ENCODE data around the gene MACROH2A1. TPM values are rescaled to one million over a fixed set of nuclear protein-coding genes. Genes with fewer than 3 reads are reported as not detected.
A peak's percentile ranks its signal among the peaks of the same experiment; 100 is the strongest.

Gene MACROH2A1
- 100 to 1,000 TPM; 201 to 208 TPM for total RNA-seq

GRCh38 chr5:135398855-135399793, at the start of gene MACROH2A1:
MACROH2A1 (minus strand) TSS chr5:135399231; CDS start chr5:135389093, 10,138 bp downstream.
- peak within 1 kb of the TSS; percentile 83 for H3K27ac Mint-ChIP-seq
- no peaks in the 10 kb centered on the region for H3K9me3 Mint-ChIP-seq
- H3K4me1 Mint-ChIP-seq: peaks cover 39% of the 10 kb centered on the region
- peaks cover 13% of the 10 kb centered on the region for H3K36me3 Mint-ChIP-seq
- peak; percentile 88 for DNase-seq
- H3K4me3 Mint-ChIP-seq: peak within 1 kb of the TSS; percentile 85
- H3K27me3 Mint-ChIP-seq: peaks cover 4% of the 10 kb centered on the region

GRCh38 chr5:135448071-135448739, 49.2 kb upstream of the MACROH2A1 start:
- DNase-seq: no peak
- Mint-ChIP-seq H3K4me3 (no peak overlapping the region), H3K9me3 (no peaks in the 10 kb centered on the region)

GRCh38 chr5:135447298-135447929, 48.4 kb upstream of the MACROH2A1 start, which contains the start of gene DCANP1:
DCANP1 (minus strand) TSS chr5:135447348; CDS start chr5:135447108, 240 bp downstream.
- no peaks in the 10 kb centered on the region for H3K36me3 Mint-ChIP-seq
- no peak within 1 kb of the TSS for H3K4me3 Mint-ChIP-seq
- no peaks in the 10 kb centered on the region for H3K9me3 Mint-ChIP-seq
- no peak for DNase-seq
- no peaks in the 10 kb centered on the region for H3K27me3 Mint-ChIP-seq
- H3K4me1 Mint-ChIP-seq: no peaks in the 10 kb centered on the region
- no peak within 1 kb of the TSS for H3K27ac Mint-ChIP-seq

More at GRCh38 chr5:135448071-135448739, 49.2 kb upstream of the MACROH2A1 start:
- Mint-ChIP-seq H3K4me1 (no peaks in the 10 kb centered on the region), H3K27ac (no peak overlapping the region), H3K36me3 (no peaks in the 10 kb centered on the region), H3K27me3 (no peaks in the 10 kb centered on the region)

- no peaks in the 10 kb centered on the region for H3K9me3 Mint-ChIP-seq
- no peak overlapping the region for H3K4me3 Mint-ChIP-seq
- H3K27me3 Mint-ChIP-seq: no peaks in the 10 kb centered on the region
- H3K36me3 Mint-ChIP-seq: no peaks in the 10 kb centered on the region
- H3K4me1 Mint-ChIP-seq: no peaks in the 10 kb centered on the region
- no peak overlapping the region for H3K27ac Mint-ChIP-seq
- no peak for DNase-seq
These were observed 47.6 kb upstream of the MACROH2A1 start for GRCh38 chr5:135446615-135447014.

- DNase-seq: no peak
- Mint-ChIP-seq H3K36me3 (no peaks in the 10 kb centered on the region), H3K27me3 (no peaks in the 10 kb centered on the region), H3K27ac (no peak overlapping the region), H3K4me1 (no peaks in the 10 kb centered on the region), H3K4me3 (no peak overlapping the region), H3K9me3 (no peaks in the 10 kb centered on the region)
These were observed 47.2 kb upstream of the MACROH2A1 start for GRCh38 chr5:135446206-135446605.

GRCh38 chr5:135445306-135445985, 46.4 kb upstream of the MACROH2A1 start:
- H3K9me3 Mint-ChIP-seq: no peaks in the 10 kb centered on the region
- no peaks in the 10 kb centered on the region for H3K4me1 Mint-ChIP-seq
- no peak for DNase-seq
- H3K27ac Mint-ChIP-seq: no peak overlapping the region
- H3K4me3 Mint-ChIP-seq: no peak overlapping the region
- no peaks in the 10 kb centered on the region for H3K27me3 Mint-ChIP-seq
- no peaks in the 10 kb centered on the region for H3K36me3 Mint-ChIP-seq

- Mint-ChIP-seq H3K36me3 (no peaks in the 10 kb centered on the region), H3K4me3 (no peak overlapping the region), H3K27me3 (no peaks in the 10 kb centered on the region), H3K9me3 (no peaks in the 10 kb centered on the region), H3K27ac (no peak overlapping the region), H3K4me1 (no peaks in the 10 kb centered on the region)
- no peak for DNase-seq
These were observed 45.9 kb upstream of the MACROH2A1 start for GRCh38 chr5:135444881-135445280.

GRCh38 chr5:135444360-135444759, 45.3 kb upstream of the MACROH2A1 start:
- Mint-ChIP-seq H3K36me3 (no peaks in the 10 kb centered on the region), H3K4me1 (no peaks in the 10 kb centered on the region), H3K27me3 (no peaks in the 10 kb centered on the region), H3K4me3 (no peak overlapping the region), H3K9me3 (no peaks in the 10 kb centered on the region), H3K27ac (no peak overlapping the region)
- DNase-seq: no peak

GRCh38 chr5:135443161-135443960, 44.3 kb upstream of the MACROH2A1 start:
- H3K4me3 Mint-ChIP-seq: no peak overlapping the region
- no peak for DNase-seq
- no peak overlapping the region for H3K27ac Mint-ChIP-seq
- H3K4me1 Mint-ChIP-seq: no peaks in the 10 kb centered on the region
- no peaks in the 10 kb centered on the region for H3K27me3 Mint-ChIP-seq
- H3K9me3 Mint-ChIP-seq: no peaks in the 10 kb centered on the region
- H3K36me3 Mint-ChIP-seq: no peaks in the 10 kb centered on the region

- no peak overlapping the region for H3K27ac Mint-ChIP-seq
- H3K4me1 Mint-ChIP-seq: no peaks in the 10 kb centered on the region
- no peak for DNase-seq
- H3K9me3 Mint-ChIP-seq: no peaks in the 10 kb centered on the region
- H3K4me3 Mint-ChIP-seq: no peak overlapping the region
- no peaks in the 10 kb centered on the region for H3K36me3 Mint-ChIP-seq
- H3K27me3 Mint-ChIP-seq: peaks cover 1% of the 10 kb centered on the region
These were observed 43.6 kb upstream of the MACROH2A1 start for GRCh38 chr5:135442431-135443160.

- Mint-ChIP-seq H3K27ac (no peak overlapping the region), H3K4me1 (no peaks in the 10 kb centered on the region), H3K9me3 (no peaks in the 10 kb centered on the region), H3K36me3 (no peaks in the 10 kb centered on the region), H3K4me3 (no peak overlapping the region), H3K27me3 (peaks cover 3% of the 10 kb centered on the region)
- no peak for DNase-seq
These were observed 42.9 kb upstream of the MACROH2A1 start for GRCh38 chr5:135441919-135442318.

GRCh38 chr5:135441350-135441831, 42.4 kb upstream of the MACROH2A1 start:
- DNase-seq: no peak
- no peaks in the 10 kb centered on the region for H3K9me3 Mint-ChIP-seq
- H3K4me1 Mint-ChIP-seq: no peaks in the 10 kb centered on the region
- H3K27me3 Mint-ChIP-seq: peaks cover 3% of the 10 kb centered on the region
- H3K4me3 Mint-ChIP-seq: no peak overlapping the region
- H3K36me3 Mint-ChIP-seq: no peaks in the 10 kb centered on the region
- H3K27ac Mint-ChIP-seq: no peak overlapping the region

- Mint-ChIP-seq H3K4me1 (no peaks in the 10 kb centered on the region), H3K36me3 (no peaks in the 10 kb centered on the region), H3K9me3 (no peaks in the 10 kb centered on the region), H3K27me3 (peaks cover 3% of the 10 kb centered on the region), H3K27ac (no peak overlapping the region), H3K4me3 (no peak overlapping the region)
- DNase-seq: no peak
These were observed 41.9 kb upstream of the MACROH2A1 start for GRCh38 chr5:135440916-135441315.

All from activated naive CD8-positive, alpha-beta T cell treated with anti-CD3 and anti-CD28 coated beads for 36 hours (primary cell).